ENCODE results near the gene CACNB4. TPM values are rescaled to one million over a fixed set of nuclear protein-coding genes. Genes with fewer than 3 reads are reported as not detected.

CACNB4 gene
- total RNA-seq, 4 donors from 2014 or later, result 0.20 to 1.6 (median 0.90) TPM

- Histone ChIP-seq H3K27ac (no peak overlapping the region), H3K4me3 (no peak overlapping the region), H3K9me3 (no peaks in the 10 kb centered on the region), H3K4me1 (no peaks in the 10 kb centered on the region), H3K36me3 (no peaks in the 10 kb centered on the region), H3K27me3 (no peaks in the 10 kb centered on the region)
- intact Hi-C loops (cut with DNase I; ENCODE audit: low total_unique reads), result no loop called here
- WGBS, 2 donors (ENCODE audit: low coverage in 1 of 2), result 91 to 97% methylated on average over 2 of the region's 2 CpGs
- DNase-seq, result no peak
- in situ Hi-C loops (cut with MboI; ENCODE audit: low pct_ligation_motif_present in 1 of 4, low pct_unique_long_range_greater_than_20kb in 1 of 4, low sequenced_read_pairs in 3 of 4), result no loop called here
- no peak for TF ChIP-seq CTCF (IDR thresholded peaks at IDR 0.05)
- no peak for TF ChIP-seq POLR2A (IDR thresholded peaks at IDR 0.05)
- TF ChIP-seq EP300 (IDR thresholded peaks at IDR 0.05; ENCODE audit: low read depth), result no peak
- no peak for TF ChIP-seq POLR2AphosphoS5 (IDR thresholded peaks at IDR 0.05)
Observed at GRCh38 chr2:151783133-151783520, 315.7 kb downstream of the CACNB4 start.

Small RNA genes lying within 50 kb of the gene (small RNA-seq; reads per million reads assigned to genes)
- 0 reads per million in 4 donors for gene RPL30P2

Other genes starting within 250 kb of the CACNB4 start
- 10 to 100 TPM; 17.1 to 57.2 (median 38.1) TPM for gene STAM2, start 76.7 kb upstream of the CACNB4 start, total RNA-seq
- 10 to 100 TPM in 3 of 4 donors, 1 to 10 TPM in 1; 9.2 to 31.4 (median 23.9) TPM for gene FMNL2, start 236.1 kb upstream of the CACNB4 start, total RNA-seq